ENCODE data around the gene PSG1. TPM values are rescaled to one million over a fixed set of nuclear protein-coding genes. Genes with fewer than 3 reads are reported as not detected.
"Not testable (repeated sequence)": the region's sequence is repeated elsewhere in the genome, so short reads cannot be mapped to it uniquely, and the experiment has no call there.

PSG1 gene
- total RNA-seq, 1 experiment from 2014 or later: not detected

DNA sequence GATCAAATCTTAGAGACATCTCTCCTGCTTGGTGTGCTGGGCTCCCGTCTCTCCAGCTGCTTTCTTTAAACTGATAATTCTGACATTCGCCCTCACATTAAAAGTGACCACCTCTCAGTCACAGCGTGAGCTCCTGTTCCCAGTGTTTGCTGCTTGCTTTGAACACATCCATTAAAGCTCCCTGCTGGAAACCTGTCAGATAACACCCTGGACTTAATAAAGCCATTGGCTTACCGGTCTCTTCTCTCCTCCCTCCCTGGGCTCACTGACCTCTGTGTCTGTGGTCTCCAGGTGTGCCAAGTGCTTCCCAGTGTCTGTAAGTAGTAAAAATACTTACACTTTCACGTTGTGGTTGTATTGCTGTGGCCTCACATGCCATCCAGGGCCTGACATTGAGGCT is 2.5 kb upstream of the PSG1 start:
- H3K36me3 ChIP-seq (ENCODE audit: control insufficient read depth, insufficient read depth, low read length); intact Hi-C loops (cut with micrococcal nuclease; ENCODE audit: unreplicated experiment); H3K4me1 ChIP-seq; H3K27me3 ChIP-seq (replicated peaks; ENCODE audit: control insufficient read depth, insufficient read depth, low read length); H3K27me3 Mint-ChIP-seq (ENCODE audit: insufficient read depth, unreplicated experiment); H3K4me3 ChIP-seq (ENCODE audit: low read depth, low read length); H3K4me3 Mint-ChIP-seq (ENCODE audit: unreplicated experiment); BruUV-seq (replicated peaks); DNase-seq; H3K36me3 Mint-ChIP-seq (ENCODE audit: insufficient read depth, unreplicated experiment); POLR2A ChIA-PET; H3K27ac Mint-ChIP-seq (ENCODE audit: unreplicated experiment); CTCF ChIA-PET; H3K9me3 ChIP-seq: not testable (repeated sequence)
- Mint-ChIP-seq H3K4me1 (ENCODE audit: low read depth, unreplicated experiment) (peaks cover 10% of the 10 kb centered on the region), H3K9me3 (ENCODE audit: unreplicated experiment) (peaks cover 30% of the 10 kb centered on the region)

DNA sequence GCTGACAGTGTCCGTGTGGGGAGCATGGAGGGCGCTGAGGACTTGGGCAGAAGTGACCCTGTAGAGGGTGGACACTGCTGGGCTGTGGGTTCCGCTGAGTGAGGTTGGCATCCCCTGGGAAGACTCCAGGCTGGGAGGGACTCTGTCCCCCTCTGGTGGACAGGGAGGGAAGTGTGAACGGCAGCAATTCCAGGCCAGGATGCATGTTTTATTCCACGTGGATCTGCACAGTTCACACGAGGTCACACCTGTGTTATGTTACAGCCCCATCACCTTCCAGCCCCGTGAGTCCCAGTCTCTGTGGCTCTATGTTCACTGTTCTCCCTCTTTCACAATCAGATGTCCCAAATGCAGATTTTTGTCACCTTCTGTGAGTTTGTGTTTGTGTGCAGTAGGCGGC is 1.8 kb upstream of the PSG1 start:
- peaks cover 23% of the 10 kb centered on the region for H3K9me3 Mint-ChIP-seq (ENCODE audit: unreplicated experiment)
- H3K27ac Mint-ChIP-seq (ENCODE audit: unreplicated experiment); H3K36me3 Mint-ChIP-seq (ENCODE audit: insufficient read depth, unreplicated experiment); BruUV-seq (replicated peaks); POLR2A ChIA-PET; intact Hi-C loops (cut with micrococcal nuclease; ENCODE audit: unreplicated experiment); H3K27me3 Mint-ChIP-seq (ENCODE audit: insufficient read depth, unreplicated experiment); H3K4me3 Mint-ChIP-seq (ENCODE audit: unreplicated experiment); H3K36me3 ChIP-seq (ENCODE audit: control insufficient read depth, insufficient read depth, low read length); H3K27me3 ChIP-seq (replicated peaks; ENCODE audit: control insufficient read depth, insufficient read depth, low read length); H3K4me1 ChIP-seq; CTCF ChIA-PET; H3K9me3 ChIP-seq; H3K4me3 ChIP-seq (ENCODE audit: low read depth, low read length); DNase-seq: not testable (repeated sequence)
- peaks cover 10% of the 10 kb centered on the region for H3K4me1 Mint-ChIP-seq (ENCODE audit: low read depth, unreplicated experiment)
- TF ChIP-seq, protein P1, sequence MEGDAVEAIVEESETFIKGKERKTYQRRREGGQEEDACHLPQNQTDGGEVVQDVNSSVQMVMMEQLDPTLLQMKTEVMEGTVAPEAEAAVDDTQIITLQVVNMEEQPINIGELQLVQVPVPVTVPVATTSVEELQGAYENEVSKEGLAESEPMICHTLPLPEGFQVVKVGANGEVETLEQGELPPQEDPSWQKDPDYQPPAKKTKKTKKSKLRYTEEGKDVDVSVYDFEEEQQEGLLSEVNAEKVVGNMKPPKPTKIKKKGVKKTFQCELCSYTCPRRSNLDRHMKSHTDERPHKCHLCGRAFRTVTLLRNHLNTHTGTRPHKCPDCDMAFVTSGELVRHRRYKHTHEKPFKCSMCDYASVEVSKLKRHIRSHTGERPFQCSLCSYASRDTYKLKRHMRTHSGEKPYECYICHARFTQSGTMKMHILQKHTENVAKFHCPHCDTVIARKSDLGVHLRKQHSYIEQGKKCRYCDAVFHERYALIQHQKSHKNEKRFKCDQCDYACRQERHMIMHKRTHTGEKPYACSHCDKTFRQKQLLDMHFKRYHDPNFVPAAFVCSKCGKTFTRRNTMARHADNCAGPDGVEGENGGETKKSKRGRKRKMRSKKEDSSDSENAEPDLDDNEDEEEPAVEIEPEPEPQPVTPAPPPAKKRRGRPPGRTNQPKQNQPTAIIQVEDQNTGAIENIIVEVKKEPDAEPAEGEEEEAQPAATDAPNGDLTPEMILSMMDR (IDR thresholded peaks at IDR 0.05; ENCODE audit: insufficient read depth in 1 of 2, low read depth in 1 of 2, low read length in 1 of 2, severe bottlenecking in 1 of 2, unreplicated experiment in 1 of 2): peak; percentile 28 to 40

DNA sequence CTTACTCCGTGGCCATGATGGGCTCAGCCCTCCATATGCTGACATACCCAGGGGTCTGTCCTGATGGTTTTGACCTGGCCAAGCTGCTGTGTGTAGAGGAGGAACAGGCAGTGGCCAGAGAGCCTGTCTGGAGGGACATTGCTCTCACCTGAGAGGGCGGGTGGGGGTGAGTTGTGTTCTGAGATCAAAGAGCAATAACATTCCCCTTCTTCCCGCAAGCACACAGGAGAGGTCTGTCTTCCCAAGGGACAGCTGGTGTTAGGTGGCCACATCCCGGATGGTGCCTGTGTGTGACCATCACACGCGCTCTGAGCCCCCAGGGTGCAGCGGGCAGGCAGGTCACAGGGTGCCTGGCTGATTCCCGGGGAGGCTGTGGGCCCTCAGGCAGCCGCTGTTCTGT is 1.1 kb upstream of the PSG1 start:
- POLR2A ChIA-PET; H3K27me3 ChIP-seq (replicated peaks; ENCODE audit: control insufficient read depth, insufficient read depth, low read length); H3K27ac Mint-ChIP-seq (ENCODE audit: unreplicated experiment); BruUV-seq (replicated peaks); H3K27me3 Mint-ChIP-seq (ENCODE audit: insufficient read depth, unreplicated experiment); H3K9me3 ChIP-seq; H3K4me3 ChIP-seq (ENCODE audit: low read depth, low read length); H3K4me3 Mint-ChIP-seq (ENCODE audit: unreplicated experiment); H3K36me3 Mint-ChIP-seq (ENCODE audit: insufficient read depth, unreplicated experiment); H3K36me3 ChIP-seq (ENCODE audit: control insufficient read depth, insufficient read depth, low read length); DNase-seq; intact Hi-C loops (cut with micrococcal nuclease; ENCODE audit: unreplicated experiment); CTCF ChIA-PET: not testable (repeated sequence)
- peaks cover 13% of the 10 kb centered on the region for H3K4me1 ChIP-seq
- Mint-ChIP-seq H3K9me3 (ENCODE audit: unreplicated experiment) (peaks cover 16% of the 10 kb centered on the region), H3K4me1 (ENCODE audit: low read depth, unreplicated experiment) (peaks cover 16% of the 10 kb centered on the region)

DNA sequence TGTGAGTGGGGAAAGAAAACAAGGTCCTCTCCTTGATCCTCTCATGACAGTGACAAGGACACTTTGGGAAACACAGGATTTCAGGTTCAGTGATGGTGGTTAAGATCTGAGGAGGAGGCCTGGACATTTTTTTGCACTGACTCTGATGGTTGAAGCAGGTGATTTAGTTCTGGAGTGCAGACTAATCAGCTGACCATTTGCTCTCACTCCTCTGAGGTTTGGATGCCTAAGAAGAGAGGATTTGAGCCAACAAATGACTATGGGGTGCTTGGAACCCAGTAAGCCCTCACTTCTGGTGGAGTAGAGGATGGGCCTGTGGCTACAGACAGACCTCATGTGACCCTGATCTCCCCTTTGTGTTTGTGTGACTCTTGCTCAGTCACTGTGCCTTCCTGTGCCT is 2.9 kb downstream of the PSG1 start:
- H3K27me3 Mint-ChIP-seq (ENCODE audit: insufficient read depth, unreplicated experiment); H3K4me1 Mint-ChIP-seq (ENCODE audit: low read depth, unreplicated experiment); H3K36me3 Mint-ChIP-seq (ENCODE audit: insufficient read depth, unreplicated experiment); H3K27ac Mint-ChIP-seq (ENCODE audit: unreplicated experiment); H3K4me3 ChIP-seq (ENCODE audit: low read depth, low read length); intact Hi-C loops (cut with micrococcal nuclease; ENCODE audit: unreplicated experiment); H3K9me3 ChIP-seq; H3K36me3 ChIP-seq (ENCODE audit: control insufficient read depth, insufficient read depth, low read length); CTCF ChIA-PET; H3K4me3 Mint-ChIP-seq (ENCODE audit: unreplicated experiment); POLR2A ChIA-PET; H3K27me3 ChIP-seq (replicated peaks; ENCODE audit: control insufficient read depth, insufficient read depth, low read length); BruUV-seq (replicated peaks); DNase-seq: not testable (repeated sequence)
- H3K4me1 ChIP-seq: peaks cover 16% of the 10 kb centered on the region
- peaks cover 13% of the 10 kb centered on the region for H3K9me3 Mint-ChIP-seq (ENCODE audit: unreplicated experiment)

DNA sequence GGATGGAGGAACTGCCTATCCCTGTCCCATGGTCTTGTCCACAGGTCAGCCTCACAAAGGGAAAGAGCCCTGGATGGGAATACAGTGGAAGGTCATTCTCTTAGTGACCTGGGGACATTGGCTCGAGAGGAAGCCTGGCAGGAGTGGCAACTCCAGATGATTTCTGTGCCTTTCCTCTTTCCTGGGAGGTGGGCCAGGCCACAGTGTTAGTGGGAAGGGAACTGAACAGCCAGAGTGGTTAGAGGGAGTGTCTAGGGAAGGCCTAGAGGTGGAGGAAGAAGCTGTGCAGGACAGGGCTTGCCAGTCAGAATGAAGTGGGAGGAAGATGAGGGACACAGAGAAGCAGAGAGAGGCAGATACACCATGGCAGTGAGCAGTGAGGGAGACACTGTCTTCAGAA is 3.6 kb downstream of the PSG1 start:
- H3K4me1 ChIP-seq: peaks cover 16% of the 10 kb centered on the region
- H3K4me1 Mint-ChIP-seq (ENCODE audit: low read depth, unreplicated experiment); intact Hi-C loops (cut with micrococcal nuclease; ENCODE audit: unreplicated experiment); H3K4me3 ChIP-seq (ENCODE audit: low read depth, low read length); DNase-seq; CTCF ChIA-PET; H3K9me3 ChIP-seq; H3K4me3 Mint-ChIP-seq (ENCODE audit: unreplicated experiment); BruUV-seq (replicated peaks); H3K36me3 Mint-ChIP-seq (ENCODE audit: insufficient read depth, unreplicated experiment); POLR2A ChIA-PET; H3K36me3 ChIP-seq (ENCODE audit: control insufficient read depth, insufficient read depth, low read length); H3K27me3 Mint-ChIP-seq (ENCODE audit: insufficient read depth, unreplicated experiment); H3K27me3 ChIP-seq (replicated peaks; ENCODE audit: control insufficient read depth, insufficient read depth, low read length): not testable (repeated sequence)
- peaks cover 13% of the 10 kb centered on the region for H3K9me3 Mint-ChIP-seq (ENCODE audit: unreplicated experiment)
- peak overlapping the region; percentile 82 for H3K27ac Mint-ChIP-seq (ENCODE audit: unreplicated experiment)

DNA sequence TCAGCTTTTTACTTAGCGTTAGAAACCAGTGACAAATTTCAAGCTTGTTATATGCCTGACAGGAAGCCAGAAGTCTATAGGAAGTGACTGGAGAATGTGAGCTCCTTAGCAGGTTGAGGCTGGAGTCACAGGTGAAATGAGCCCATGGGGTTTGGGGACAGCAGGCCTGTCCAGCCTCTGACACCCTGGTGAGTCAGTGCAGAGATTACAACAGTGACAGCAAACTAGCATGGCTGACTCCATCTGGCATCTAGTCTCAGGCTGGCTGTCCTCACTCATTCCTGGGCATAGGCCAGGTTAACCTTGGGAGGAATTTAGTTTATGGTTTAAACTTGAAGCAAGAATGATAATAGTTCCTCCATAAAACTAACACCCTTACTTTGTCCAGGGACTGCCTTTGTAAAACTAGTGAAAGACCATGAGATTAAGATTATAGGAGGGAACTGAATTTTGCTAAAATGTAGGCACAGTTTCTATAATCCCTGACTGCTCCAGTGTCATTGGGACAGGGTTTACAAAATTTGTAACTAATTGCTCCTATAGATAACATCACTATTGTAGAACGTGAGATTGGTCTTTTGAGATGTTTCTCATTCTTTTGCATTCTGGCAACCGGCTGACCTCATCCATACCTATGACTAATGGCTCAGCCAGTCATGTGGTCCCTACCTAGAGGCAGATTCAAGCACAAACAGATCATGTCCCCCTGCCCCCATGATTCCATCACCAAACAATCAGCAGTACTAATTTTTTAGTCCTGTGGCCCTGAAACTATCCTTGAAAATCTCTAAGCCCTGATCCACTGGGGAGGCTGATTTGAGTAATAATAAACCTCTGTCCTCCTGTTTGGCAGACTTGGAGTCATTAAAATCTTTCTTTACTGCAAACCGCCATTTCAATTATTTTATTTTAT is 4.4 kb downstream of the PSG1 start:
- peak in 1 of 2 experiments; percentile 58 for DNase-seq
- intact Hi-C loops (cut with micrococcal nuclease; ENCODE audit: unreplicated experiment); H3K36me3 ChIP-seq (ENCODE audit: control insufficient read depth, insufficient read depth, low read length); H3K4me3 ChIP-seq (ENCODE audit: low read depth, low read length); H3K27me3 ChIP-seq (replicated peaks; ENCODE audit: control insufficient read depth, insufficient read depth, low read length); H3K4me1 Mint-ChIP-seq (ENCODE audit: low read depth, unreplicated experiment); H3K4me3 Mint-ChIP-seq (ENCODE audit: unreplicated experiment); H3K9me3 ChIP-seq; H3K36me3 Mint-ChIP-seq (ENCODE audit: insufficient read depth, unreplicated experiment); CTCF ChIA-PET; H3K27me3 Mint-ChIP-seq (ENCODE audit: insufficient read depth, unreplicated experiment); BruUV-seq (replicated peaks); POLR2A ChIA-PET: not testable (repeated sequence)
- H3K4me1 ChIP-seq: peaks cover 16% of the 10 kb centered on the region
- Mint-ChIP-seq H3K27ac (ENCODE audit: unreplicated experiment) (peak overlapping the region; percentile 82), H3K9me3 (ENCODE audit: unreplicated experiment) (peaks cover 13% of the 10 kb centered on the region)

Data from Caco-2 (cell line).